Measurements from ENCODE around the gene RAD51AP1. TPM values are rescaled to one million over a fixed set of nuclear protein-coding genes. Genes with fewer than 3 reads are reported as not detected.

Gene RAD51AP1
- total RNA-seq, 1 experiment from 2014 or later, result 45.2 TPM

DNA sequence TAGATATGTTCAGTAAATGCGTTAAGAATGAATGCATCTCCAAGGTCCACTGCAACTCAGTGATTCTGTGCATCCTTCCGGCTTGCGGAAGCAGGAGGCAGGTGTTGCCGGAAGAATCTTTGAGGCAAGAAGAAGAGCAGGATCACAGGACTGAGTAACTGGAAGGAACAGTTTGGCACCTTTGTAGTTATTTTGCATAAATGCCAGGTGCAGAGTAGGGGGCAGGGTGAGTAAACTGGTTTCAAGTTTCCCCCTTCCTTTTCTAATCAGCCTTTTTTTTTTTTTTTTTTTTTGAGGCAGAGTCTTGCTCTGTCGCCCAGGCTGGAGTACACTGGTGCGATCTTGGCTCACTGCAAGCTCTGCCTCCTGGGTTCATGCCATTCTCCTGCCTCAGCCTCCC lies 45.6 kb downstream of the RAD51AP1 start:
- Mint-ChIP-seq H3K4me3 (no peak overlapping the region), H3K27ac (no peak overlapping the region), H3K36me3 (no peaks in the 10 kb centered on the region), H3K9me3 (peaks cover 3% of the 10 kb centered on the region; the same call in 1 of the 2 replicates), H3K27me3 (ENCODE audit: low read depth) (peaks cover 3% of the 10 kb centered on the region), H3K4me1 (peaks cover 34% of the 10 kb centered on the region)
- ChIA-PET POLR2A (no interaction called here), CTCF (interaction anchor here (0.6 kb wide), 1 partner anchor 22 kb away, joined by 3 read pairs; the partner anchor contains the start of gene DYRK4)
- DNase-seq (ENCODE audit: low spot score) (no peak), ATAC-seq (no peak)
- TF ChIP-seq CBFB (CRISPR knock-in tag; IDR thresholded peaks at IDR 0.05; ENCODE audit: low read depth) (no peak), ZNF423 (CRISPR knock-in tag; IDR thresholded peaks at IDR 0.05) (no peak)

- DNase-seq (ENCODE audit: low spot score) (no peak), ATAC-seq (no peak)
- peaks cover 3% of the 10 kb centered on the region for H3K27me3 Mint-ChIP-seq (ENCODE audit: low read depth)
- CTCF ChIA-PET, result no interaction called here
- TF ChIP-seq, protein P1, sequence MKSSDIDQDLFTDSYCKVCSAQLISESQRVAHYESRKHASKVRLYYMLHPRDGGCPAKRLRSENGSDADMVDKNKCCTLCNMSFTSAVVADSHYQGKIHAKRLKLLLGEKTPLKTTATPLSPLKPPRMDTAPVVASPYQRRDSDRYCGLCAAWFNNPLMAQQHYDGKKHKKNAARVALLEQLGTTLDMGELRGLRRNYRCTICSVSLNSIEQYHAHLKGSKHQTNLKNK (CRISPR knock-in tag; IDR thresholded peaks at IDR 0.05), result no peak
- no peak for TF ChIP-seq TP53 (CRISPR knock-in tag; IDR thresholded peaks at IDR 0.05)
- TF ChIP-seq ELF4 (CRISPR knock-in tag; IDR thresholded peaks at IDR 0.05; ENCODE audit: low read depth), result no peak
- TF ChIP-seq, protein P2, sequence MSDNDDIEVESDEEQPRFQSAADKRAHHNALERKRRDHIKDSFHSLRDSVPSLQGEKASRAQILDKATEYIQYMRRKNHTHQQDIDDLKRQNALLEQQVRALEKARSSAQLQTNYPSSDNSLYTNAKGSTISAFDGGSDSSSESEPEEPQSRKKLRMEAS (CRISPR knock-in tag; IDR thresholded peaks at IDR 0.05), result no peak
- TF ChIP-seq JUN (CRISPR knock-in tag; IDR thresholded peaks at IDR 0.05), result no peak
- no peak for TF ChIP-seq ZNF232 (CRISPR knock-in tag; IDR thresholded peaks at IDR 0.05)
- TF ChIP-seq TCF7 (CRISPR knock-in tag; IDR thresholded peaks at IDR 0.05; ENCODE audit: low read depth), result no peak
- no peak for TF ChIP-seq ZNF121 (CRISPR knock-in tag; IDR thresholded peaks at IDR 0.05)
- TF ChIP-seq NFE2L1 (CRISPR knock-in tag; IDR thresholded peaks at IDR 0.05), result no peak
- TF ChIP-seq, protein P3, sequence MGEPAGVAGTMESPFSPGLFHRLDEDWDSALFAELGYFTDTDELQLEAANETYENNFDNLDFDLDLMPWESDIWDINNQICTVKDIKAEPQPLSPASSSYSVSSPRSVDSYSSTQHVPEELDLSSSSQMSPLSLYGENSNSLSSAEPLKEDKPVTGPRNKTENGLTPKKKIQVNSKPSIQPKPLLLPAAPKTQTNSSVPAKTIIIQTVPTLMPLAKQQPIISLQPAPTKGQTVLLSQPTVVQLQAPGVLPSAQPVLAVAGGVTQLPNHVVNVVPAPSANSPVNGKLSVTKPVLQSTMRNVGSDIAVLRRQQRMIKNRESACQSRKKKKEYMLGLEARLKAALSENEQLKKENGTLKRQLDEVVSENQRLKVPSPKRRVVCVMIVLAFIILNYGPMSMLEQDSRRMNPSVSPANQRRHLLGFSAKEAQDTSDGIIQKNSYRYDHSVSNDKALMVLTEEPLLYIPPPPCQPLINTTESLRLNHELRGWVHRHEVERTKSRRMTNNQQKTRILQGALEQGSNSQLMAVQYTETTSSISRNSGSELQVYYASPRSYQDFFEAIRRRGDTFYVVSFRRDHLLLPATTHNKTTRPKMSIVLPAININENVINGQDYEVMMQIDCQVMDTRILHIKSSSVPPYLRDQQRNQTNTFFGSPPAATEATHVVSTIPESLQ (CRISPR knock-in tag; IDR thresholded peaks at IDR 0.05), result no peak
- no peak for TF ChIP-seq NFYB (CRISPR knock-in tag; conservative IDR thresholded peaks at IDR 0.05; ENCODE audit: low read depth)
- no peak for TF ChIP-seq USF2 (CRISPR knock-in tag; IDR thresholded peaks at IDR 0.05)
- no peak for TF ChIP-seq FOXK1 (CRISPR knock-in tag; IDR thresholded peaks at IDR 0.05)
- no peak for TF ChIP-seq ZNF263 (CRISPR knock-in tag; IDR thresholded peaks at IDR 0.05; ENCODE audit: low read depth)
- no peak for TF ChIP-seq AFF4 (CRISPR knock-in tag; IDR thresholded peaks at IDR 0.05; ENCODE audit: borderline replicate concordance)
- TF ChIP-seq, protein P4, sequence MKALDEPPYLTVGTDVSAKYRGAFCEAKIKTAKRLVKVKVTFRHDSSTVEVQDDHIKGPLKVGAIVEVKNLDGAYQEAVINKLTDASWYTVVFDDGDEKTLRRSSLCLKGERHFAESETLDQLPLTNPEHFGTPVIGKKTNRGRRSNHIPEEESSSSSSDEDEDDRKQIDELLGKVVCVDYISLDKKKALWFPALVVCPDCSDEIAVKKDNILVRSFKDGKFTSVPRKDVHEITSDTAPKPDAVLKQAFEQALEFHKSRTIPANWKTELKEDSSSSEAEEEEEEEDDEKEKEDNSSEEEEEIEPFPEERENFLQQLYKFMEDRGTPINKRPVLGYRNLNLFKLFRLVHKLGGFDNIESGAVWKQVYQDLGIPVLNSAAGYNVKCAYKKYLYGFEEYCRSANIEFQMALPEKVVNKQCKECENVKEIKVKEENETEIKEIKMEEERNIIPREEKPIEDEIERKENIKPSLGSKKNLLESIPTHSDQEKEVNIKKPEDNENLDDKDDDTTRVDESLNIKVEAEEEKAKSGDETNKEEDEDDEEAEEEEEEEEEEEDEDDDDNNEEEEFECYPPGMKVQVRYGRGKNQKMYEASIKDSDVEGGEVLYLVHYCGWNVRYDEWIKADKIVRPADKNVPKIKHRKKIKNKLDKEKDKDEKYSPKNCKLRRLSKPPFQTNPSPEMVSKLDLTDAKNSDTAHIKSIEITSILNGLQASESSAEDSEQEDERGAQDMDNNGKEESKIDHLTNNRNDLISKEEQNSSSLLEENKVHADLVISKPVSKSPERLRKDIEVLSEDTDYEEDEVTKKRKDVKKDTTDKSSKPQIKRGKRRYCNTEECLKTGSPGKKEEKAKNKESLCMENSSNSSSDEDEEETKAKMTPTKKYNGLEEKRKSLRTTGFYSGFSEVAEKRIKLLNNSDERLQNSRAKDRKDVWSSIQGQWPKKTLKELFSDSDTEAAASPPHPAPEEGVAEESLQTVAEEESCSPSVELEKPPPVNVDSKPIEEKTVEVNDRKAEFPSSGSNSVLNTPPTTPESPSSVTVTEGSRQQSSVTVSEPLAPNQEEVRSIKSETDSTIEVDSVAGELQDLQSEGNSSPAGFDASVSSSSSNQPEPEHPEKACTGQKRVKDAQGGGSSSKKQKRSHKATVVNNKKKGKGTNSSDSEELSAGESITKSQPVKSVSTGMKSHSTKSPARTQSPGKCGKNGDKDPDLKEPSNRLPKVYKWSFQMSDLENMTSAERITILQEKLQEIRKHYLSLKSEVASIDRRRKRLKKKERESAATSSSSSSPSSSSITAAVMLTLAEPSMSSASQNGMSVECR (CRISPR knock-in tag; IDR thresholded peaks at IDR 0.05; ENCODE audit: borderline replicate concordance), result no peak
- TF ChIP-seq TEAD1 (CRISPR knock-in tag; IDR thresholded peaks at IDR 0.05), result no peak
- peaks cover 8% of the 10 kb centered on the region for H3K9me3 Mint-ChIP-seq
- no peak overlapping the region for H3K27ac Mint-ChIP-seq
- no peaks in the 10 kb centered on the region for H3K36me3 Mint-ChIP-seq
- peaks cover 34% of the 10 kb centered on the region for H3K4me1 Mint-ChIP-seq
- H3K4me3 Mint-ChIP-seq, result no peak overlapping the region
- POLR2A ChIA-PET, result no interaction called here
Measured at GRCh38 chr12:4584896-4585295, 46.2 kb downstream of the RAD51AP1 start.
